ENCODE data around the gene ABCC6.

DNA sequence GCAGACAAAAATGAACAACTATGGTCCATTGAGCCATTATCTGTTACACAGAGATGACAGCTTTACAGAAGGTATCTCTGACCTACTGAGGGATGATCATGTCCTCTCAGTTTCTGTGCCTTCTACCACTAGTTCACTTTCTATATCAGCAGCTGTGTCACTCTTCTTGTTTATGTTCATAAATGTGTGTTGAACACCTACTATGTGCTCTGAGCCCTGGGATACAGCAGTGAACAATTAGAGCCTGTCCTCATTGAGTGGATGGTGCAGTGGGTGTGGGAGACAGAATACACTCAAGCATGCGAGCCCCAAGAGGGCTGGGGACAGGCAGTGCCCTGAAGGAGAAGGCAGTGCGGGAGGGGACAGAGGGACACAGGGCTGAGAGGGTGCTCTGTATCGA, 92.1 kb downstream of the ABCC6 start:
- no peak for TF ChIP-seq EZH2 (IDR thresholded peaks at IDR 0.05; ENCODE audit: borderline replicate concordance, insufficient read depth, low read depth, low read length, poor library complexity, severe bottlenecking)
- TF ChIP-seq, protein P1, sequence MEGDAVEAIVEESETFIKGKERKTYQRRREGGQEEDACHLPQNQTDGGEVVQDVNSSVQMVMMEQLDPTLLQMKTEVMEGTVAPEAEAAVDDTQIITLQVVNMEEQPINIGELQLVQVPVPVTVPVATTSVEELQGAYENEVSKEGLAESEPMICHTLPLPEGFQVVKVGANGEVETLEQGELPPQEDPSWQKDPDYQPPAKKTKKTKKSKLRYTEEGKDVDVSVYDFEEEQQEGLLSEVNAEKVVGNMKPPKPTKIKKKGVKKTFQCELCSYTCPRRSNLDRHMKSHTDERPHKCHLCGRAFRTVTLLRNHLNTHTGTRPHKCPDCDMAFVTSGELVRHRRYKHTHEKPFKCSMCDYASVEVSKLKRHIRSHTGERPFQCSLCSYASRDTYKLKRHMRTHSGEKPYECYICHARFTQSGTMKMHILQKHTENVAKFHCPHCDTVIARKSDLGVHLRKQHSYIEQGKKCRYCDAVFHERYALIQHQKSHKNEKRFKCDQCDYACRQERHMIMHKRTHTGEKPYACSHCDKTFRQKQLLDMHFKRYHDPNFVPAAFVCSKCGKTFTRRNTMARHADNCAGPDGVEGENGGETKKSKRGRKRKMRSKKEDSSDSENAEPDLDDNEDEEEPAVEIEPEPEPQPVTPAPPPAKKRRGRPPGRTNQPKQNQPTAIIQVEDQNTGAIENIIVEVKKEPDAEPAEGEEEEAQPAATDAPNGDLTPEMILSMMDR (IDR thresholded peaks at IDR 0.05) = no peak
